ENCODE results near the gene MED14.

Gene MED14

GRCh38 chrX:40694802-40695201, 40.5 kb downstream of the MED14 start:
- no peak overlapping the region for H3K4me3 ChIP-seq (ENCODE audit: low read length)
- DNase-seq (ENCODE audit: low read depth), result no peak
- TF ChIP-seq CTCF (conservative IDR thresholded peaks at IDR 0.05; ENCODE audit: low read length), result no peak

GRCh38 chrX:40688929-40689328, 46.4 kb downstream of the MED14 start:
- H3K4me3 ChIP-seq (ENCODE audit: low read length), result no peak overlapping the region
- no peak for TF ChIP-seq CTCF (conservative IDR thresholded peaks at IDR 0.05; ENCODE audit: low read length)
- DNase-seq (ENCODE audit: low read depth), result no peak

- no peak for TF ChIP-seq CTCF (conservative IDR thresholded peaks at IDR 0.05; ENCODE audit: low read length)
- no peak overlapping the region for H3K4me3 ChIP-seq (ENCODE audit: low read length)
- no peak for DNase-seq (ENCODE audit: low read depth)
Observed at GRCh38 chrX:40687169-40687568, 48.2 kb downstream of the MED14 start.

GRCh38 chrX:40685362-40685918, 49.9 kb downstream of the MED14 start:
- no peak for DNase-seq (ENCODE audit: low read depth)
- H3K4me3 ChIP-seq (ENCODE audit: low read length), result no peak overlapping the region
- no peak for TF ChIP-seq CTCF (conservative IDR thresholded peaks at IDR 0.05; ENCODE audit: low read length)

DNA sequence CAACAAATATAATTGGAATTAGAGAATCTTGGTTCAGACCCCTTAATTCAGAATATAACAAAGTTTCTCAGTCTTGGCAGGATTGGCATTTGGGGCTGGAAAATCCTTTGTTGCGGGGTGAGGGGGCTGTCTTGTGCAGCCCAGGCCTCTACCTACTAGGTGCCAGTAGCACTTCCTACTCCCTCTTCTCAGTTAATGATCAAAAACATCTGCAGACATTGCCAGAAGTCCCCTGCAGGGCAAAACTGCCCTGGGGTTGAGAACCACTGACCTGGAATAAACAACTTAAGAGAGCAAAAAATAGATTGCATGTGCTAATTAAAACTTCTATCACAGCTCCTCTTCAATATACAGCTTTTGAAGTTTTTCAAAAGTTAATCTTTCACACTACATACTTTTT, 51.2 kb downstream of the MED14 start:
- no peak for DNase-seq (ENCODE audit: low read depth)
- no peak overlapping the region for H3K4me3 ChIP-seq (ENCODE audit: low read length)
- TF ChIP-seq CTCF (conservative IDR thresholded peaks at IDR 0.05; ENCODE audit: low read length), result no peak

GRCh38 chrX:40683245-40683644, 52.1 kb downstream of the MED14 start:
- no peak overlapping the region for H3K4me3 ChIP-seq (ENCODE audit: low read length)
- no peak for DNase-seq (ENCODE audit: low read depth)
- TF ChIP-seq CTCF (conservative IDR thresholded peaks at IDR 0.05; ENCODE audit: low read length), result no peak

GRCh38 chrX:40671126-40671525, 64.2 kb downstream of the MED14 start:
- no peak for DNase-seq (ENCODE audit: low read depth)
- no peak for TF ChIP-seq CTCF (conservative IDR thresholded peaks at IDR 0.05; ENCODE audit: low read length)
- H3K4me3 ChIP-seq (ENCODE audit: low read length), result no peak overlapping the region

Data from AG10803 (cell line).